Psoas muscle (tissue), 8 donors: Measurements from ENCODE around the gene FBXW11. TPM values are rescaled to one million over a fixed set of nuclear protein-coding genes. Genes with fewer than 3 reads are reported as not detected.

Source experiments
- ATAC-seq, 4 donors: fragments of 200-7000 bp; cut with Tn5 transposase; one replicate each; pipeline ENCODE4 v1.9.1; 2020; ENCODE audit warnings: moderate library complexity in 3 of 4, mild to moderate bottlenecking in 2 of 4
- DNase-seq, 2 donors: peaks; one replicate each; pipeline ENCODE4 v3.0.0-alpha.2; 2020
- H3K27ac ChIP-seq: fragments of 200-600 bp; one replicate; pipeline ENCODE4 v1.8.0; 2022
- H3K27me3 ChIP-seq, 3 donors: fragments of 200-600 bp in 1 of 3; one replicate each; pipeline versions ENCODE4 v1.6.1 to v1.8.0; 2013 to 2022; ENCODE audit warnings: low read length in 2 of 3, mild to moderate bottlenecking in 2 of 3, moderate library complexity in 1 of 3; ENCODE audit not compliant: insufficient read depth in 3 of 3
- H3K36me3 ChIP-seq, 2 donors: fragments of 200-600 bp in 1 of 2; one replicate each; pipeline versions ENCODE4 v1.6.1 to v1.8.0; 2013 to 2022; ENCODE audit warnings: low read depth in 1 of 2, mild to moderate bottlenecking in 1 of 2, moderate library complexity in 1 of 2; ENCODE audit not compliant: insufficient read depth in 1 of 2
- H3K4me1 ChIP-seq: fragments of 200-600 bp; one replicate; pipeline ENCODE4 v1.8.0; 2022
- H3K4me3 ChIP-seq: fragments of 200-600 bp; one replicate; pipeline ENCODE4 v1.8.0; 2022; ENCODE audit warnings: mild to moderate bottlenecking
- H3K9me3 ChIP-seq: fragments of 200-600 bp; one replicate; pipeline ENCODE4 v1.8.0; 2022
- CTCF ChIP-seq: fragments of 200-600 bp; IDR thresholded peaks from one replicate; pipeline ENCODE4 v1.8.0; 2022; ENCODE audit warnings: antibody characterized with exemption
- WGBS, 3 donors: extraction: QIAGEN DNeasy Blood & Tissue Kit; methylation state at CpG; one replicate each; pipeline versions ENCODE4 v1.1.6 to v1.1.7; 2013; 5-methylcytosine and 5-hydroxymethylcytosine counted together
- intact Hi-C, 2 donors: fragments of 100-400 bp; cut with DNase I; formaldehyde crosslinking; loops; one replicate each; pipeline versions ENCODE4 v1.11.0 to v1.14.2; 2022
- polyA plus RNA-seq, 3 donors: library from polyadenylated mRNA; stranded (reverse); fragments of 200-250 nt; gene quantifications; one replicate each; pipeline ENCODE4 v1.2.3, GENCODE V29; 2013
- total RNA-seq, 4 donors: library from RNA; stranded (reverse); fragmentation: NEBNext Ultra II Directional in 2 of 4; extraction: Animal tissue kit (Norgen Biotek cat#: 25700) in 2 of 4; gene quantifications; one replicate each; pipeline versions ENCODE4 v1.2.1 to v1.2.4, GENCODE V29; 2021 to 2023
- donor health status: healthy with polysubstance abuse.
- donor health status: DM: no; HTN: no; CAD: no; lungs with moderate emphysema.
- donor health status: Bipolar disorder and iron deficiency.
- donor health status: healthy.
- donor health status: DM: yes; HTN: yes; CAD: no.
- donor health status: DM: no; HTN: no; CAD: no.
- donor health status: DM: no; HTN: no; CAD: no.
- donor health status: DM: yes; HTN: yes; CAD: no.

FBXW11 gene
- total and polyA plus RNA-seq, 7 donors = 14.7 to 62.8 (median 50.1) TPM

GRCh38 chr5:171906703-171907590 lies 99.5 kb downstream of the FBXW11 start:
- WGBS, 3 donors = 88 to 94% (median 90%) methylated on average over 7 of the region's 7 CpGs
- no peak for TF ChIP-seq CTCF
- Histone ChIP-seq H3K4me3 (no peak overlapping the region), H3K27ac (no peak overlapping the region), H3K9me3 (no peaks in the 10 kb centered on the region), H3K36me3 (peaks cover 0 to 7% of the 10 kb centered on the region in 2 donors), H3K4me1 (peaks cover 3% of the 10 kb centered on the region), H3K27me3 (no peaks in the 10 kb centered on the region)
- DNase-seq (no peak), ATAC-seq (no peak)
- intact Hi-C loops = loop anchor here (1.0 to 2.0 kb wide), 2 partner anchors 488 to 489 kb away; partner anchors contain the start of gene FGF18 (in 1 of the 2)

GRCh38 chr5:171906066-171906570 lies 100.3 kb downstream of the FBXW11 start:
- TF ChIP-seq CTCF = no peak
- Histone ChIP-seq H3K4me3 (no peak overlapping the region), H3K9me3 (no peaks in the 10 kb centered on the region), H3K36me3 (peaks cover 0 to 7% of the 10 kb centered on the region in 2 donors), H3K27me3 (no peaks in the 10 kb centered on the region), H3K4me1 (no peaks in the 10 kb centered on the region), H3K27ac (no peak overlapping the region)
- 34 to 45% (median 38%) methylated on average over 4 of the region's 4 CpGs for WGBS, 3 donors
- intact Hi-C loops = loop anchor here in 1 of 2 donors (2.0 kb wide), 1 partner anchor 487 kb away; the partner anchor contains the start of gene FGF18
- no peak for ATAC-seq
- no peak for DNase-seq

GRCh38 chr5:171904886-171905285 lies 101.6 kb downstream of the FBXW11 start:
- no peak overlapping the region for H3K27ac ChIP-seq
- no peak for ATAC-seq
- intact Hi-C loops = no loop called here

GRCh38 chr5:171901764-171902163 lies 104.7 kb downstream of the FBXW11 start:
- ATAC-seq = no peak
- intact Hi-C loops = no loop called here
- Histone ChIP-seq H3K27ac (no peak overlapping the region), H3K9me3 (no peaks in the 10 kb centered on the region), H3K4me3 (no peak overlapping the region), H3K36me3 (peaks cover 1 to 7% of the 10 kb centered on the region in 2 donors), H3K4me1 (no peaks in the 10 kb centered on the region), H3K27me3 (no peaks in the 10 kb centered on the region)
- 91 to 94% (median 93%) methylated on average over 7 of the region's 7 CpGs for WGBS, 3 donors
- TF ChIP-seq CTCF = no peak
- no peak for DNase-seq

More at GRCh38 chr5:171904886-171905285, 101.6 kb downstream of the FBXW11 start:
- no peak overlapping the region for H3K4me3 ChIP-seq
- H3K9me3 ChIP-seq = no peaks in the 10 kb centered on the region
- H3K4me1 ChIP-seq = no peaks in the 10 kb centered on the region
- DNase-seq = no peak
- TF ChIP-seq CTCF = no peak
- H3K27me3 ChIP-seq = no peaks in the 10 kb centered on the region
- H3K36me3 ChIP-seq = peaks cover 0 to under 1% of the 10 kb centered on the region in 2 donors
